ENCODE data around the gene MTO1. TPM values are rescaled to one million over a fixed set of nuclear protein-coding genes. Genes with fewer than 3 reads are reported as not detected.
A peak's percentile ranks its signal among the peaks of the same experiment; 100 is the strongest.

MTO1 gene
- total and polyA plus RNA-seq, 2 of the 4 experiments (the other 2 are of a cell fraction): 15.0 to 39.8 TPM

DNA sequence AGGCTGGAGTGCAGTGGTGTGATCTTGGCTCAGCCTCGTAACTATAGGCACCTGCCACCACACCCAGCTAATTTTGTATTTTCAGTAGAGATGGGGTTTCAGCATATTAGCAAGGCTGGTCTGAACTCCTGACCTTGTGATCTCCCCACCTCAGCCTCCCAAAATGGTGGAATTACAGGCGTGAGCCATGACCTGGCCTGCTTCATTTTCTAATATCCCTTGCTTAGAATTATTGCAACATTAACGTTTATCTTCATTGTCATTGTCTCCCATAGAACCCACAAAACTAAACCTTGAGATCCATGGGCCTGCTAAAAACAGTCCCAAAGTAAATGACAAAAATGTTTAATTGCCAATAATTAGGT lies 53.2 kb downstream of the MTO1 start:
- dilution Hi-C loops (cut with HindIII; ENCODE audit: low sequenced_read_pairs, unreplicated experiment) (no loop called here), in situ Hi-C loops (cut with MboI; ENCODE audit: low sequenced_read_pairs) (no loop called here), intact Hi-C loops (cut with micrococcal nuclease) (loop anchor here (1.0 kb wide), 1 partner anchor 96 kb away; no protein-coding TSS in a partner anchor)
- no peak overlapping the region for H2BK20ac ChIP-seq (ENCODE audit: low read depth, low read length)
- H3K9me3 ChIP-seq (ENCODE audit: control insufficient read depth, insufficient read depth, low read length): no peaks in the 10 kb centered on the region
- no peak overlapping the region for H3K18ac ChIP-seq (ENCODE audit: low read depth, low read length)
- no peak overlapping the region for H3K9ac ChIP-seq (ENCODE audit: low read depth, low read length)
- peak; percentile 34 for DNase-seq
- CTCF ChIA-PET: interaction anchor here (0.5 to 1.6 kb wide), 4 partner anchors 66 to 101 kb away, joined by 3 to 5 read pairs (median 3); no protein-coding TSS in a partner anchor
- no peak overlapping the region for H3K14ac ChIP-seq (replicated peaks; ENCODE audit: low read depth, low read length)
- peaks cover 36% of the 10 kb centered on the region for H3K36me3 ChIP-seq (ENCODE audit: control insufficient read depth, insufficient read depth, low read length)
- no peak overlapping the region for H2AK5ac ChIP-seq (ENCODE audit: low read depth, low read length)
- peaks cover 71% of the 10 kb centered on the region for H4K20me1 ChIP-seq (ENCODE audit: insufficient read depth, low read length)
- H3K56ac ChIP-seq (ENCODE audit: extremely low read depth, insufficient read depth, low read length): no peak overlapping the region
- H3K79me1 ChIP-seq (ENCODE audit: low read depth in 1 of 2, low read length in 2 of 2): peaks cover 7 to 28% of the 10 kb centered on the region in 2 experiments; a peak in 2 of 4 replicates
- no peak overlapping the region for H3K4me2 ChIP-seq (ENCODE audit: low read depth, low read length)
- H4K91ac ChIP-seq (ENCODE audit: insufficient read depth, low read depth, low read length): no peak overlapping the region
- no peak overlapping the region for H4K5ac ChIP-seq (ENCODE audit: low read depth, low read length)
- H4K8ac ChIP-seq (ENCODE audit: low read depth in 2 of 2, low read length in 2 of 2): no peak overlapping the region
- H2AFZ ChIP-seq (replicated peaks; ENCODE audit: low read length, poor library complexity): no peak overlapping the region
- no peaks in the 10 kb centered on the region for H3K4me1 ChIP-seq (ENCODE audit: control insufficient read depth, insufficient read depth, low read length)
- POLR2A ChIA-PET (ENCODE audit: unreplicated experiment): interaction anchor here (0.6 to 1.9 kb wide), 3 partner anchors 18 to 96 kb away, joined by 3 to 5 read pairs (median 5); no protein-coding TSS in a partner anchor
- H2AK9ac ChIP-seq (replicated peaks; ENCODE audit: low read depth, low read length, poor library complexity): no peak overlapping the region
- no peak overlapping the region for H3K4me3 ChIP-seq (ENCODE audit: insufficient read depth, low read depth, low read length)
- no peak overlapping the region for H3K27ac ChIP-seq (ENCODE audit: insufficient read depth, low read length)
- 83% methylated on average over 1 of the region's 3 CpGs; no CpG with 5 or more reads in 1 of the 2 experiments for WGBS, 2 experiments (ENCODE audit: extremely low coverage in 2 of 2, insufficient read length in 1 of 2)
- no peaks in the 10 kb centered on the region for H3K9me1 ChIP-seq (ENCODE audit: insufficient read depth, low read length)
- ATAC-seq (ENCODE audit: low read depth): peak; percentile 0; the same call in 1 of the 2 replicates
- no TSS peak for BruUV-seq (replicated peaks)
- no peaks in the 10 kb centered on the region for H3K27me3 ChIP-seq (ENCODE audit: control insufficient read depth, insufficient read depth, low read length)
- no peak overlapping the region for H3K23ac ChIP-seq (ENCODE audit: low read depth, low read length)
- TF ChIP-seq FOS (IDR thresholded peaks at IDR 0.05; ENCODE audit: low read depth, low read length): no peak
- TF ChIP-seq POLR2A (IDR thresholded peaks at IDR 0.05; ENCODE audit: low read depth, low read length): no peak
- peak; percentile 44; the same call in 1 of the 2 replicates for TF ChIP-seq CEBPB (IDR thresholded peaks at IDR 0.05; ENCODE audit: low read depth, low read length)
- no peak for TF ChIP-seq MAFK (IDR thresholded peaks at IDR 0.05; ENCODE audit: low read depth, low read length)
- no peak for TF ChIP-seq CHD1 (IDR thresholded peaks at IDR 0.05; ENCODE audit: low read depth, low read length)
- no peak for TF ChIP-seq SMC3 (IDR thresholded peaks at IDR 0.05; ENCODE audit: low read depth, low read length)
- no peak for TF ChIP-seq RCOR1 (IDR thresholded peaks at IDR 0.05; ENCODE audit: insufficient replicate concordance, low read length)
- TF ChIP-seq, protein P1, sequence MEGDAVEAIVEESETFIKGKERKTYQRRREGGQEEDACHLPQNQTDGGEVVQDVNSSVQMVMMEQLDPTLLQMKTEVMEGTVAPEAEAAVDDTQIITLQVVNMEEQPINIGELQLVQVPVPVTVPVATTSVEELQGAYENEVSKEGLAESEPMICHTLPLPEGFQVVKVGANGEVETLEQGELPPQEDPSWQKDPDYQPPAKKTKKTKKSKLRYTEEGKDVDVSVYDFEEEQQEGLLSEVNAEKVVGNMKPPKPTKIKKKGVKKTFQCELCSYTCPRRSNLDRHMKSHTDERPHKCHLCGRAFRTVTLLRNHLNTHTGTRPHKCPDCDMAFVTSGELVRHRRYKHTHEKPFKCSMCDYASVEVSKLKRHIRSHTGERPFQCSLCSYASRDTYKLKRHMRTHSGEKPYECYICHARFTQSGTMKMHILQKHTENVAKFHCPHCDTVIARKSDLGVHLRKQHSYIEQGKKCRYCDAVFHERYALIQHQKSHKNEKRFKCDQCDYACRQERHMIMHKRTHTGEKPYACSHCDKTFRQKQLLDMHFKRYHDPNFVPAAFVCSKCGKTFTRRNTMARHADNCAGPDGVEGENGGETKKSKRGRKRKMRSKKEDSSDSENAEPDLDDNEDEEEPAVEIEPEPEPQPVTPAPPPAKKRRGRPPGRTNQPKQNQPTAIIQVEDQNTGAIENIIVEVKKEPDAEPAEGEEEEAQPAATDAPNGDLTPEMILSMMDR (conservative IDR thresholded peaks at IDR 0.05; ENCODE audit: low read depth, low read length): no peak
- no peak overlapping the region for H2BK15ac ChIP-seq (ENCODE audit: low read depth, low read length)
- no peak overlapping the region for H2BK120ac ChIP-seq (ENCODE audit: low read depth, low read length)
- H2BK5ac ChIP-seq (ENCODE audit: low read depth, low read length, poor library complexity, severe bottlenecking): no peak overlapping the region
- no peak overlapping the region for H3K4ac ChIP-seq (ENCODE audit: low read depth, low read length)

Data from IMR-90 (cell line).